HG03060 (cell line): ENCODE results near the gene POU2AF1.

Experiments used
- ATAC-seq: cut with Tn5 transposase; IDR thresholded peaks from one replicate; pipeline ENCODE4 v1.9.1; 2021; ENCODE audit warnings: low read depth, moderate number of reproducible peaks; ENCODE audit not compliant: unreplicated experiment

The POU2AF1 gene

GRCh38 chr11:111388842-111389241 is 9.8 kb upstream of the POU2AF1 start:
- no peak for ATAC-seq

DNA sequence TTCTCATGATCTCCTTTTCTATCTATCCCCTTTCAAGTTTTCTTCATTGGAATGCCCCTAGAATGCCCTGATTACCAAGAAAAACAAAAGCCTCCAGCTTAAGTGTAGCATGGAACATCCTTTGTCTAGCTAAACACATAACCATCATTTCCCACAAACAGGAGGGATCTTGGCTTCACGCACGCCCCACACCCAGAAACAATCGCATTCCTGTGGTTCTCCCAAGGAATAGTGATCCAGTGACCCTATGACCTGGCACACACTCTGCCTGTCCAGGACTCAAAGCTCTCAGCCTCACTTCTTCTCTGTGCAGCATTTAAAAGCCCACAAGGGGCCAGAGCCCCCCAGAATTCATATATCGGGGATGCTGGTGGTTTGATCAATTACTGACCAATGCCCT is 9.3 kb upstream of the POU2AF1 start:
- no peak for ATAC-seq

DNA sequence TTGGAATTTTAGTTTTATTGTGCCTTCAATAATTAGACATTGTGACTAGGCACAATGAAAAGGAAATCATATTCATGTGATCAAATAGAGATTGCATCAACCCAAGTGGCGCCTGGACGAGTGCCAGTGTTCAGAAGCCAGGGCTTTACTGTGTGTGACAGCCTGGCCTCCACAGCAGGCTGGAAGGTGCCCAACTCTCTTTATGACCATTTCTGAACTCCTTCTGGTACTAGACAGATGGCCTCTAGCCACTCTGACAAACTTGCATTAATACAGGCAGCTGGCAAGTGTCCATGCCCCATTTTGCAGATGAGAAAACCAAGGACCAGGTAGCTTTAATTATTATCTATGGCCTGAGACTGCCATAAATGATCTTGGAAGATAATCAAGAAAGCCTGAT is 8.3 kb upstream of the POU2AF1 start:
- ATAC-seq = no peak

GRCh38 chr11:111386611-111387150 is 7.6 kb upstream of the POU2AF1 start:
- ATAC-seq = no peak

DNA sequence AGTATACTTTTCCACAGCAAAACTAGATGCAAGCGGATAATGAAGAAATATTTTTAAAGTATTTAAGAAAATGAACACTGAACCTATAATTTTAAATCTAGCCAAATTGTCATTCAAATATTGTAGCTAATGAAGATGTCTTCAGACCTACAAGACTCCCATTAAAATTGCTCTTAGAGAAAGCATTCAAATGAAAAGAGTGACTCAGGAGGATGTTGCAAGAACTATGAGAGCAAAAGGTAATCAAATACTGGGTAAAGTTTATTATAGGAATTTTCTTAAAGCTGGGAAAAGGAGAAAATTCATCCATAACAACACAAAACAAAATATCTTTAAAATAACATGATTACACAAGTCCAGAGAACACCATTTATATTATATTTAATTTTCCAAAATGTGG is 5.4 kb upstream of the POU2AF1 start:
- ATAC-seq = no peak

DNA sequence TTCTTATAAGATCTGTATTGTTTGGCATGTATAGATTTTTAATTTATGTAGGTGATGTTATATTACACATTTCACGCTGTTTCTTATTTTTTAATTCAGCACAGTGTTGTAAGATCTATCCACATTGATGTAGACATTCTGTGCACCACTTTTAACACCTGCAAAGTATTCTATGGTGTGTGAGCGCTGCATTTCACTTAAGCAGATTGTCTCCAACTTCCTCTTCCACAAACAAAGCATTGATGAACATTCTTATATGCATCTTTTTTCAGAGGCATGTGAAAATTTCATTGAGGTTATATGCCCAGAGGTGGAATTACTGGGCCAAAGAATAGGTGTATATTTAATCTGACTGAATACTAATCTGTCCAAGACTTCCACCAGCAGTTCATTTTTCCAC is 3.4 kb upstream of the POU2AF1 start:
- ATAC-seq = no peak

GRCh38 chr11:111379602-111380136 is 594 bp upstream of the POU2AF1 start:
- peak; percentile 30 for ATAC-seq

- ATAC-seq = no peak
Observed at GRCh38 chr11:111378185-111378860, 752 bp downstream of the POU2AF1 start.

DNA sequence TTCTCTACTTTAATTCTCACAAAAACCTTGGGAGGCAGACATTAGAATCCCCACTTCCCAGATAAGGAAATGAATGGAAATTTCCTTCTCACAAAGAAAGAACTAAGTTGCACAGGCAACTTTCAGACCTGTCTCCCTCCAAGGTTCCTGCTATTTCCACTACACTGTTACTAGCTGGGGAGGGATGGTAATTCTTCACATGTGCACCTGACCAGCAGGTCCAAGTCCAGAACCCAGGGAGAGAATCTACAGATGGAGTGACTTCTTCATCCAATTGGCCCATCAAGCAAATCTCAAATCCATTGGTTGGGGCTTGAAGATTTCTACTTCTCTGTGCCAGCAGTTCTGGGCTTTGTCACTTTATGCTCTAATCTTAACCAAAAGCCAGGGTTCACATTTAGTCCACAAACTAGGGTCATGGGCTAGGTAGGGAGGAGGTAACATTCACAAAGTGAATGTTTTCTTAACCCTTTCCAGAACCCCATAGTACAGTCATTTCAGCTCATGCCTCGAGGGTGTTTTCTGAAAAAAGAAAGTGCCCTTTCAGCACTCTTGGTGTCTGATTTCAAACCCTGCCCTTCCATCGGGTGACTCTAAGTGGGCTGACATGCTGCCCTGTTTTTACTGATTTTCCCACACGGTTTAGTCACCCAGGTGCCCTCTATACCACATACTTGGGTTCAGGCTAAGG is 2.7 kb downstream of the POU2AF1 start:
- ATAC-seq = no peak

GRCh38 chr11:111373590-111373989 is 5.5 kb downstream of the POU2AF1 start:
- ATAC-seq = no peak

GRCh38 chr11:111372538-111372937 is 6.5 kb downstream of the POU2AF1 start:
- ATAC-seq = no peak

- peak; percentile 36 for ATAC-seq
Observed at GRCh38 chr11:111370902-111371578, 8.0 kb downstream of the POU2AF1 start.

GRCh38 chr11:111370270-111370901 is 8.7 kb downstream of the POU2AF1 start:
- ATAC-seq = no peak

- no peak for ATAC-seq
Observed at GRCh38 chr11:111368285-111368560, 10.9 kb downstream of the POU2AF1 start.

GRCh38 chr11:111367411-111368284 is 11.4 kb downstream of the POU2AF1 start:
- peak; percentile 31 for ATAC-seq

DNA sequence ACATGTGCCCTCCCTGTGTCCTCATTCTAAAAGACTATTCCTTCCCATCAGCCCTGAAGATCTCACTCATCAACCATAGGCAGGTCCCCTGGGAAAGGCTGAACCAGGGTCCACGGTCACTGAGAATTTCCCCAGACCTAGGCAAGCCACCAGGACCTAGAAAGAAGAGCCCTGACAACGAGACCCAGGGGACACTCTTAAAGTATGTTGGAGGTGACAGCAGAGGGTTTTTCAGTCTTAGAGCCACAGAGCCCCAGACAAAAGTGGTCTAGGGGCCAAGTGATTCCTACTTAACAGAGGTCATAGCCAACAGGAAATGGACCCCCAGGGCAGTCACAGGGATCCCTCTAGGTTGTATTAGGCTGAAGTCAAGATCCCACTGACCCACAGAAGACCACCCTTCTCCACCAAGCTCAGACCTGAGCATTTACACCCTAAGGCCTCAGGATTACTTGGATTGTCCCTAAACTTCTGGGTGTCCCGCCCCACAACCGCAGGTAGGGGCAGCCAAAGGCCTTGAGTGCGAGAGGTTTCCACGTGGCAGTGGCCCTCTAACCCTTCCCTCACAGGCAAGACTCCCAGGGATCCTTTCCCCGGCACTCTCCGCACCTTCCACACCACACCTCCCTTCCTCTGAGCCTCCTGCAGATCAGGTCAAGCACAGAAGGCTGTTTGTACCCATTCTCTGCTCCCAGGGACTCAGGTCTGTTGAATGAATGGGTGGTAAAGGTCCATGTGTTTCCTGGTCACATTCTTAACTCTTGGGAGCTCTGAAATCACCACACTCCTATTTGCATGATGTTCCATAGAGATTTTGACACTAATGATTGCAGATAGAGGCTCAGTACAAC is 12.3 kb downstream of the POU2AF1 start:
- ATAC-seq = no peak

- no peak for ATAC-seq
Observed at GRCh38 chr11:111365722-111366559, 13.1 kb downstream of the POU2AF1 start.

- ATAC-seq = no peak
Observed at GRCh38 chr11:111364503-111364902, 14.6 kb downstream of the POU2AF1 start.
